GM21723 (cell line): Measurements from ENCODE around the gene PLIN5.
"Not testable (repeated sequence)": the region's sequence is repeated elsewhere in the genome, so short reads cannot be mapped to it uniquely, and the experiment has no call there.

Experiments
- ATAC-seq: cut with Tn5 transposase; IDR thresholded peaks from one replicate; pipeline ENCODE4 v1.9.1; 2021; ENCODE audit warnings: mild to moderate bottlenecking, moderate library complexity; ENCODE audit not compliant: unreplicated experiment

The PLIN5 gene

GRCh38 chr19:4547303-4548237 is 12.5 kb upstream of the PLIN5 start:
- ATAC-seq, result no peak

DNA sequence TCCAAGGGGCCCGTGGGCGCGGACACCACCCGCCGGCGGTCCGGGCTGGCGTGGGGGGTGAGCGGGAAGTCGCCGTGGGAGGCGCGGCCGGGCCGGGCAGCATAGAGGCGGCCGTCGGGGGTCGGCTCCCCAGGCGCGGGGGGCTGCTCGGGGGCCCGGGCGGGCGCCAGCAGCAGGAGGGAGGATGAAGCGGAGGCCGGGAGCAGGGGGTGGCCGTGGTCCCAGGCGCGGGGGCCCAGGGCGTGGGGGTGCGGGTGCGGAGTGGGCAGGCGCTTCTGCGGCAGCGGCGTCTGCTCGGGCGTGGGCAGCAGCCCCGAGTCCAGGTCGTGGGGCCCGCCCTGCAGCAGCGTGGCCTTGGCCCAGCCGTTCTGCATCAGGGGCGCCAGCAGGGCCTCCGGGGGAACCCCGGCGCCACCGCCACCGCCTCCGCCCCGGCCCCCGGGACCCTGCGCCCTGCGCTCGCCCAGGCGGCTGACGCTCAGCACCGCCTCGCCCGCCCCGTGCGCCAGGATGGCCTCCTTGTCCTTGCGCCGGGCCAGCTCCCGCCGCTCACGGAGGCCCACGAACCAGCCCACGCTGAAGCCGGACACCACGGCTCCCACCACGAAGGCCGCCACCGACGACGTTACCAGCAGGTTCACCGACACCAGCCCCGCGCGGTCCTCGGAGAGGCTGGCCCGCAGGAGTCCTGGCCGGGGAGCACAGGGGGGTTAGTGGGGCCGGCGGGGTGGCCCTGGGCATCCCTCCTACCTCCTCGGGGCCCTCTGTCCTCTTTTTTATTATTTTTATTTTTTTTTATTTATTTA is 9.0 kb upstream of the PLIN5 start:
- ATAC-seq, result no peak

DNA sequence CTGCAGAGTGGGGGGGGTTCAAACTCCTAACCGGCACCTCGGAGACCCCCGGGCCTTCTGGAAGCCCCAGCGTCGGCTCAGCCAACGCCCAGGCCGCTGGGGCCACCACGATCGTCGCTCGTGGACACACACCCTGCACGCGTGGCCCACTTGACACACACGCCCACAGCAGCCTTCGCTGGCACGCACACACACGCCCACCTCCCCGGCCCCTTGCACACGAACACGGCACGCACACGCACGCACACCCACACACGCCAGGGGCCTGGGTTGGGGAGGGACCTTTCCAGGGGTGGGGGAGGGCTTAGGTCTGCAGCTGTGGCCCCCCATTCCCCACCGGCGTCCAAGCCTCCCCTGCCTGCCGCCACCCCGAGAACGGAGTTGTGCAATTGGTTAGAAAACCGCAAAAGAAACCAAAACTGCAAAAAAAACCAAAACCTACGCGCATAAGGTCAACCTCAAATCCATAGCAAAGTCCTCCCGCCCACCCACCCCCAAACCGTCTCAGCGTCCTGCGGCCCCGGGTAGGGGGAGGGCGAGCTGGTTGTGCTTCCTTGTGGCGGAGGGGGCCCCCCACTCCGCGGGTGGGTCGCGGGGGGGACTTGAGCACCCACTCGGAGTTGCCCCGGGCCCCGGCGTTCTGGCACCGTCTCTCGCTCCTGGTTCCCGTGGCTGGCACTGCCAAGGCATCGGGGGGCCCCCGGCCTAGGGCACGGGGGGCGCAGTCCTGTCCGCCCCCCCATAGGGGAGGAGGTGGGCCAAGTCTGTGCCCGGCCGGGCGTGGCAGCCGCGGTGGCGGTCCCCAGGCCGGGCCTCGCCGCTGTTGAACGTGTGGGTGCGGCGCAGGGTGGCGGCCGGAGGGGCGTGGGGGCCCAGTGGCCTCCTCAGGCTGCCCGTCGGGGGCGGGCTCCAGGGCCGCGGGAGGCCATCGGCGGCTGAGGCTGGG is 8.1 kb upstream of the PLIN5 start:
- no peak for ATAC-seq

- ATAC-seq, result not testable (repeated sequence)
These were observed 6.8 kb upstream of the PLIN5 start for GRCh38 chr19:4541806-4542145.

DNA sequence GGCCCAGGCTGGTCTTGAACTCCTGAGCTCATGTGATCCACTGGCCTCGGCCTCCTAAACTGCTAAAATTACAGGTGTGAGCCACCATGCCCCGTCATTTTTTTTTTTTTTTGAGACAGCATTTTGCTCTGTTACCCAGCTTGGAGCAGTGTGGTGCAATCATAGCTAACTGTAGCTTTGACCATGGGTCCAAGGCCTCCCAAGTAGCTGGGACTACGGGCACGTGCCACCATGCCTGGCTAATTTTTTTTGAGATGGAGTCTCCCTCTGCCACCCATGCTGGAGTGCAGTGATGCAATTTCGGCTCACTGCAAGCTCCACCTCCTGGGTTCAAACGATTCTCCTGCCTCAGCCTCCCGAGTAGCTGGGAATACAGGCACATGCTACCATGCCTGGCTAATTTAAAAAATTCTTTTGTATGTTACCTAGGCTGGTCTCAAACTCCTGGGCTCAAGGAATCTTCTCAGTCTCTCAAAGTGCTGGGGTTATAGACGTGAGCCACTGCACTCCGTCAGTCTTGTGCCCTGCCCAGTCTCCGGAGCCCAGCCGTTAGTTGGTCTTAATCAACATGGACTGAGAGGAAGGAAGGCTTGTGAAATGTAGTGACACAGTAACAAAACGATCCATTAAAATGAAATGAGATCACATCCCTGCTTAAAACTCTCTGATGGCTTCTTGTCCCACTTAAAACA is 6.2 kb upstream of the PLIN5 start:
- no peak for ATAC-seq

DNA sequence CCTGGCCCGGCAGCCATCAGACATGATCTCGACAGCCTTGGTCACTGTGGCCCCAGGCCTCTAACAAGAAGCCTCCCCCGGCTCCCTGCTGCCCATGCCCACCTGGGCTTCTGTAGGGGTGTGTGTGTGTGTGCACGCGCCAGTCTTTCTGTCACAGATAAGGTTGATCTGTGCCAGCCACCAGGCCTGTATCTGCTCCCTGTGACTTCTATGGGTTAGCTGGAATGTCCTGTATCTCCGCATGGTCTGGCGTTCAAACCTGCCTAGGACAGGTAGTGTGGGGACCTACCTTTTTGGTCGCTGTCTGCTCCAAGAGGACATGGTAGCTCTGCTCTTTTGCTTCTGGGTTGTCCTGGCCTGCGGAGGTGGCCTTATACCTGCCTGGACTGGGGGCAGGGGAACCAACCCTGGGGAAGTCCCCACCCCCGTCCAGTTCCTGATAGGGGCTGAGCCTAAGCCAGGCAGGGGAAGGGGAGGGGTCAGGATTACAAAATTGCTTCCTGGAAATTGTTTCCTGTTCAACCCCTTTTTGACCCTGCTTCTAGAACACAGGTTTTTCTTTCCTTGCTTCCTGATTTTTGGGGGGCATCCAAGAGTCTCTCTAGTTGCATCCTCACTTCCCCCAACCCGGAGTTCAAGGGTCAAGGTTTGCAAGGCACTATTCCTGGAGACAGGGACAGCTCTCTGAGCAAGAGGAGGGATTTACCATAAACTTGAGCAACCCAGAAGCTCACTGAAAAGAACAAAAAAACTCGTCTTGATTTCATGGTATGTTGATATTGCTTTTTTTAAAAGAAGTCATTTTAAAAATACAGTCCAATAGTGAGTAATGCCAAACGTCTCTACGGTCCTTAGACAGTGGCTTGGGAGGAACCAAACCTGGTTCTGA is 4.9 kb upstream of the PLIN5 start, which contains the start of gene LRG1:
Gene LRG1 (minus strand): TSS at position 344 of the 889 bp plus-strand sequence. CDS start 23 bp downstream, at position 321.
- peak; percentile 56 for ATAC-seq

GRCh38 chr19:4539169-4539692 is 4.2 kb upstream of the PLIN5 start:
- ATAC-seq, result no peak

DNA sequence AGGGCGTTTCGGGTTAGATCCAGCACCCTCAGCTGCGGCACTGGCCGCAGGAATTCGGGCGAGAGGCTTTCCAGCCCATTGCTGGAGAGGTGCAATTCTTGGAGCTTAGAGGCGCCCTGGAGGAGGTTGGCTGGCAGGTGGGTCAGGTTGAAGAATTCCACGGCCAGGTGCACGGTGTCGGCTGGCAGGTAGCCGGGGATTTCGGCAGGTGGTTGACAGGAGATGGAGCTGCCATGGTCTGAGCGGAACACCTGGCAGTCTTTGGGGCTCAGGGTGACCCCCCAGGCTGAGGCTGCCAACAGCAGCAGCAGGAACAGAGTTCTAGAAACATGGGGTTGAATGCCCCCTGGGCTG is 3.6 kb upstream of the PLIN5 start:
- no peak for ATAC-seq

GRCh38 chr19:4537953-4538600 is 3.1 kb upstream of the PLIN5 start:
- no peak for ATAC-seq

GRCh38 chr19:4536798-4537197 is 1.8 kb upstream of the PLIN5 start:
- no peak for ATAC-seq

- ATAC-seq, result no peak
These were observed 1.1 kb downstream of the PLIN5 start for GRCh38 chr19:4533835-4534424.

GRCh38 chr19:4533334-4533733 is 1.7 kb downstream of the PLIN5 start:
- ATAC-seq, result no peak

GRCh38 chr19:4531562-4532165 is 3.4 kb downstream of the PLIN5 start:
- ATAC-seq, result no peak

GRCh38 chr19:4529924-4530522 is 5.0 kb downstream of the PLIN5 start:
- ATAC-seq, result no peak

DNA sequence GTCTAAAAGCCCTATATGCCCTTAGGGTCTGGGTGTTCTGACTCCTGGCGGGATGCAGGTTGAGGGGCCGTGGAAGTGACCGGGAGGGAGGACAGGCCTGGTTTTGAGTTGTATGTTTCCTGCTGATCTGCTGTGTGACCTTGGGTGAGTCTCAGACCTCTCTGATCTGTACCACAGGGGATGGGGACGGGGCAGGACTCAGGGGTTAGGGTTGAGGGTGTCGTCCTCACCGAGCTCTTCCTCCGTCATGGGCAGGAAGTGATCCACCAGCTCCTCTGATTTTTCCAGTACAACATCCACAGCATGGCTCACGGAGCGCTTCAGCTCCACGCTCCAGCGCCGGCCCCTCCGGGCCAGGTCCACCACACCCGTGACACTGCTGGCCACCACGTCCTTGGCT is 6.2 kb downstream of the PLIN5 start:
- no peak for ATAC-seq

- ATAC-seq, result not testable (repeated sequence)
These were observed 7.6 kb downstream of the PLIN5 start for GRCh38 chr19:4527377-4527776.

DNA sequence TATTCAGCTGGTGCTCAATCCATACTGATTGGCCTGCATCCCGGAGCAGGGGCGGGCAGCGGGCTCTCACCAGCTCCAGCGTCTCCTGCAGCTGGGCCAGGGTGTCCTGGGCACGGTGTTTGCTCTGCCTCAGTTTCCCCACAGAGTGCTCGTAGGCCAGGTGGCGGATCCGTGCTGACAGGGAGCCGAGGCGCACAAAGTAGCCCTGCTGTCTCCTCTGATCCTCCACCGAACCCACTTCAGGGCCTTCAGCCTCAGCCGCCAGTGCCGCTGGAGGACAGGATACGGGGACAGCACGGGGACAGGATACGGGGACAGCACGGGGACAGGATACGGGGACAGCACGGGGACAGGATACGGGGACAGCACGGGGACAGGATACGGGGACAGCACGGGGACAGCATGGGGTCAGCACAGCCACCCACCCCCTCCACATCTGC is 9.4 kb downstream of the PLIN5 start:
- no peak for ATAC-seq
